ENCODE results near the gene KBTBD7.
"Not testable (repeated sequence)": the region's sequence is repeated elsewhere in the genome, so short reads cannot be mapped to it uniquely, and the experiment has no call there.

The KBTBD7 gene

GRCh38 chr13:41196011-41196410 lies 1.6 kb upstream of the KBTBD7 start:
- no peak for DNase-seq

- no peak for DNase-seq
These were observed 900 bp downstream of the KBTBD7 start for GRCh38 chr13:41193469-41193868.

GRCh38 chr13:41188584-41188983 lies 5.8 kb downstream of the KBTBD7 start:
- DNase-seq: no peak

- DNase-seq: no peak
These were observed 7.9 kb downstream of the KBTBD7 start for GRCh38 chr13:41186481-41186880.

GRCh38 chr13:41182231-41182630 lies 12.1 kb downstream of the KBTBD7 start:
- DNase-seq: no peak

GRCh38 chr13:41179593-41180250 lies 14.6 kb downstream of the KBTBD7 start:
- DNase-seq: no peak

GRCh38 chr13:41178040-41178439 lies 16.3 kb downstream of the KBTBD7 start:
- DNase-seq: no peak

- DNase-seq: no peak
These were observed 16.8 kb downstream of the KBTBD7 start for GRCh38 chr13:41177616-41178015.

GRCh38 chr13:41175576-41175975 lies 18.8 kb downstream of the KBTBD7 start:
- DNase-seq: not testable (repeated sequence)

GRCh38 chr13:41162151-41162550 lies 32.2 kb downstream of the KBTBD7 start:
- no peak for DNase-seq

GRCh38 chr13:41159174-41159573 lies 35.2 kb downstream of the KBTBD7 start:
- DNase-seq: no peak

- DNase-seq: no peak
These were observed 37.2 kb downstream of the KBTBD7 start for GRCh38 chr13:41157048-41157717.

- no peak for DNase-seq
These were observed 37.7 kb downstream of the KBTBD7 start for GRCh38 chr13:41156620-41157019.

GRCh38 chr13:41154042-41154441 lies 40.3 kb downstream of the KBTBD7 start:
- DNase-seq: no peak

GRCh38 chr13:41152005-41152404 lies 42.4 kb downstream of the KBTBD7 start:
- no peak for DNase-seq

- no peak for DNase-seq
These were observed 44.3 kb downstream of the KBTBD7 start for GRCh38 chr13:41150058-41150457.

- DNase-seq: no peak
These were observed 45.7 kb downstream of the KBTBD7 start for GRCh38 chr13:41148419-41149283.

- DNase-seq: no peak
These were observed 49.0 kb downstream of the KBTBD7 start for GRCh38 chr13:41145136-41145908.

- DNase-seq: no peak
These were observed 49.8 kb downstream of the KBTBD7 start for GRCh38 chr13:41144576-41144975.
